ENCODE measurements around the gene MAGEA11.
"Not testable (repeated sequence)": the region's sequence is repeated elsewhere in the genome, so short reads cannot be mapped to it uniquely, and the experiment has no call there.

DNA sequence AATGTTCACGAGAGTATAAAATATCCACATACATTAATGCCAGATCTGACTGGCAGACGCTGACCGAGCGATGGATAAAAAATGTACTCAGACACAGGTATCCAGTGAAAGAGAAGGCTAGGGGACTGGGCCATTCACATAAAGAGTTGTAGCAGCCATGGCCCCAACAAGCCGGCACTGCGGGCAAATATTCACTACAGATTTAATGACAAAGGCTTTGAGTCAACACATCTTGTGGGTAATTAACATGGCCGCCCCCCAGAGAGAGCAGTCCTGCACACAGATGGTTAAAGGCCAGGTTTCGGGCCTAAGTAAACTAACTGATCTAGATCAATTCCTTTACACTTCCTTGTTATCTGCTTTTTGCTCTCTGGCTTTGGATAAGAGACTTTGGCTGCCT lies 36.3 kb upstream of the MAGEA11 start:
- TF ChIP-seq, protein P1, sequence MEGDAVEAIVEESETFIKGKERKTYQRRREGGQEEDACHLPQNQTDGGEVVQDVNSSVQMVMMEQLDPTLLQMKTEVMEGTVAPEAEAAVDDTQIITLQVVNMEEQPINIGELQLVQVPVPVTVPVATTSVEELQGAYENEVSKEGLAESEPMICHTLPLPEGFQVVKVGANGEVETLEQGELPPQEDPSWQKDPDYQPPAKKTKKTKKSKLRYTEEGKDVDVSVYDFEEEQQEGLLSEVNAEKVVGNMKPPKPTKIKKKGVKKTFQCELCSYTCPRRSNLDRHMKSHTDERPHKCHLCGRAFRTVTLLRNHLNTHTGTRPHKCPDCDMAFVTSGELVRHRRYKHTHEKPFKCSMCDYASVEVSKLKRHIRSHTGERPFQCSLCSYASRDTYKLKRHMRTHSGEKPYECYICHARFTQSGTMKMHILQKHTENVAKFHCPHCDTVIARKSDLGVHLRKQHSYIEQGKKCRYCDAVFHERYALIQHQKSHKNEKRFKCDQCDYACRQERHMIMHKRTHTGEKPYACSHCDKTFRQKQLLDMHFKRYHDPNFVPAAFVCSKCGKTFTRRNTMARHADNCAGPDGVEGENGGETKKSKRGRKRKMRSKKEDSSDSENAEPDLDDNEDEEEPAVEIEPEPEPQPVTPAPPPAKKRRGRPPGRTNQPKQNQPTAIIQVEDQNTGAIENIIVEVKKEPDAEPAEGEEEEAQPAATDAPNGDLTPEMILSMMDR (IDR thresholded peaks at IDR 0.05; ENCODE audit: control extremely low read depth in 1 of 3, insufficient read depth in 1 of 3, low read depth in 1 of 3, low read length in 3 of 3) = not testable (repeated sequence)
- TF ChIP-seq, protein P2, sequence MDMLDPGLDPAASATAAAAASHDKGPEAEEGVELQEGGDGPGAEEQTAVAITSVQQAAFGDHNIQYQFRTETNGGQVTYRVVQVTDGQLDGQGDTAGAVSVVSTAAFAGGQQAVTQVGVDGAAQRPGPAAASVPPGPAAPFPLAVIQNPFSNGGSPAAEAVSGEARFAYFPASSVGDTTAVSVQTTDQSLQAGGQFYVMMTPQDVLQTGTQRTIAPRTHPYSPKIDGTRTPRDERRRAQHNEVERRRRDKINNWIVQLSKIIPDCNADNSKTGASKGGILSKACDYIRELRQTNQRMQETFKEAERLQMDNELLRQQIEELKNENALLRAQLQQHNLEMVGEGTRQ (IDR thresholded peaks at IDR 0.05; ENCODE audit: low read length) = not testable (repeated sequence)
